A673 (cell line): ENCODE measurements around the gene DHRS11. TPM values are rescaled to one million over a fixed set of nuclear protein-coding genes. Genes with fewer than 3 reads are reported as not detected.

Source experiments
- BruUV-seq: library from RNA; stranded (reverse); fragments of 400-500 nt; replicated peaks from 2 replicates; lab custom pipeline; 2021; lab: Mats Ljungman, UMichigan
- CTCF ChIA-PET: fragments of 300-600 bp; sonication (Branson Sonifier 250); formaldehyde crosslinking; loops from one replicate; lab custom pipeline; 2022; ENCODE audit warnings: antibody characterized with exemption; lab: Charles Lee
- POLR2A ChIA-PET: fragments of 300-600 bp; sonication (Branson Sonifier 250); formaldehyde crosslinking; loops from one replicate; lab custom pipeline; 2022; ENCODE audit warnings: antibody characterized with exemption; ENCODE audit not compliant: low non-redundant PET; lab: Charles Lee
- DNase-seq: peaks from one replicate; pipeline ENCODE4 v3.0.0-alpha.2; 2015; ENCODE audit warnings: low spot score
- H3K27ac ChIP-seq: fragments of 200-600 bp; sonication (generic); 2 replicates; pipeline ENCODE4 v1.5.1; 2016; ENCODE audit warnings: mixed run types, low read depth, mild to moderate bottlenecking, mixed read lengths, antibody characterized with exemption, low read length; ENCODE audit not compliant: poor library complexity, severe bottlenecking
- H3K27me3 ChIP-seq: fragments of 200-600 bp; sonication (generic); replicated peaks from 2 replicates; pipeline ENCODE4 v1.6.1; 2017; ENCODE audit warnings: mixed run types, low read depth, mild to moderate bottlenecking, mixed read lengths, antibody characterized with exemption, low read length; ENCODE audit not compliant: insufficient read depth, poor library complexity
- H3K36me3 ChIP-seq: fragments of 200-600 bp; sonication (generic); 2 replicates; pipeline ENCODE4 v1.6.1; 2016; ENCODE audit warnings: mixed run types, mild to moderate bottlenecking, mixed read lengths, antibody characterized with exemption, low read length; ENCODE audit not compliant: insufficient read depth, poor library complexity, severe bottlenecking
- H3K4me1 ChIP-seq: fragments of 200-600 bp; sonication (generic); 2 replicates; pipeline ENCODE4 v1.6.1; 2017; ENCODE audit warnings: mixed run types, mild to moderate bottlenecking, mixed read lengths, antibody characterized with exemption, low read length; ENCODE audit not compliant: insufficient read depth, poor library complexity, severe bottlenecking
- H3K4me3 ChIP-seq: fragments of 200-600 bp; sonication (generic); 2 replicates; pipeline ENCODE4 v1.5.1; 2016; ENCODE audit warnings: low read depth, mixed run types, mild to moderate bottlenecking, mixed read lengths, low read length; ENCODE audit not compliant: poor library complexity, severe bottlenecking
- H3K9me3 ChIP-seq: fragments of 200-600 bp; sonication (generic); 2 replicates; pipeline ENCODE4 v1.6.1; 2016; ENCODE audit warnings: mixed run types, low read depth, mild to moderate bottlenecking, mixed read lengths, antibody characterized with exemption, low read length; ENCODE audit not compliant: poor library complexity, severe bottlenecking
- CTCF ChIP-seq: fragments of 300-800, 200-600 bp; sonication (generic); conservative IDR thresholded peaks from 2 replicates; pipeline ENCODE4 v1.5.1; 2017; ENCODE audit warnings: low read depth, mild to moderate bottlenecking, antibody characterized with exemption, low read length, moderate library complexity, mixed read lengths
- EZH2 ChIP-seq: fragments of 200-600 bp; sonication (generic); IDR thresholded peaks from 2 replicates; pipeline ENCODE4 v1.6.1; 2017; ENCODE audit warnings: borderline replicate concordance, low read depth, mild to moderate bottlenecking, mixed read lengths, antibody characterized with exemption, low read length; ENCODE audit not compliant: poor library complexity, severe bottlenecking
- intact Hi-C: fragments of 100-400 bp; cut with micrococcal nuclease; formaldehyde crosslinking; loops from one replicate; pipeline ENCODE4 v1.10.0; 2022; ENCODE audit not compliant: unreplicated experiment
- total RNA-seq: library from RNA; stranded (reverse); gene quantifications from 2 replicates; pipeline ENCODE4 v1.2.3, GENCODE V29; 2021

The DHRS11 gene
- total RNA-seq, 1 experiment from 2014 or later = 5.3 TPM

GRCh38 chr17:36628576-36628975 is 36.9 kb downstream of the DHRS11 start:
- DNase-seq = no peak
- H3K27me3 ChIP-seq = no peaks in the 10 kb centered on the region
- POLR2A ChIA-PET = no interaction called here
- intact Hi-C loops = loop anchor here (10.0 kb wide), 1 partner anchor 1186 kb away; no protein-coding TSS in a partner anchor
- H3K4me1 ChIP-seq = no peaks in the 10 kb centered on the region
- H3K27ac ChIP-seq = no peak overlapping the region
- no peaks in the 10 kb centered on the region for H3K9me3 ChIP-seq
- no peaks in the 10 kb centered on the region for H3K36me3 ChIP-seq
- H3K4me3 ChIP-seq = no peak overlapping the region
- TF ChIP-seq CTCF = no peak
- TF ChIP-seq EZH2 = no peak
- CTCF ChIA-PET = no interaction called here
- BruUV-seq = no TSS peak

GRCh38 chr17:36629252-36629847 is 37.7 kb downstream of the DHRS11 start:
- H3K9me3 ChIP-seq = no peaks in the 10 kb centered on the region
- intact Hi-C loops = loop anchor here (1.0 to 10.0 kb wide), 2 partner anchors 418 to 1185 kb away; no protein-coding TSS in a partner anchor
- no peaks in the 10 kb centered on the region for H3K36me3 ChIP-seq
- BruUV-seq = no TSS peak
- no peaks in the 10 kb centered on the region for H3K27me3 ChIP-seq
- POLR2A ChIA-PET = no interaction called here
- H3K27ac ChIP-seq = no peak overlapping the region
- no peak overlapping the region for H3K4me3 ChIP-seq
- peak; percentile 77 for TF ChIP-seq CTCF
- TF ChIP-seq EZH2 = no peak
- DNase-seq = peak; percentile 48
- no peaks in the 10 kb centered on the region for H3K4me1 ChIP-seq
- CTCF ChIA-PET = interaction anchor here (0.7 kb wide), 1 partner anchor 27 kb away, joined by 7 read pairs; no protein-coding TSS in a partner anchor

GRCh38 chr17:36629970-36630502 is 38.4 kb downstream of the DHRS11 start:
- TF ChIP-seq EZH2 = no peak
- no peak for TF ChIP-seq CTCF
- CTCF ChIA-PET = no interaction called here
- Histone ChIP-seq H3K9me3 (no peaks in the 10 kb centered on the region), H3K4me3 (no peak overlapping the region), H3K36me3 (no peaks in the 10 kb centered on the region), H3K4me1 (no peaks in the 10 kb centered on the region), H3K27me3 (no peaks in the 10 kb centered on the region), H3K27ac (no peak overlapping the region)
- no peak for DNase-seq
- POLR2A ChIA-PET = no interaction called here
- no TSS peak for BruUV-seq
- intact Hi-C loops = loop anchor here (1.0 to 10.0 kb wide), 3 partner anchors 417 to 1185 kb away; no protein-coding TSS in a partner anchor
